H54 (cell line): ENCODE measurements around the gene TBCD.

Source experiments
- DNase-seq: peaks from one replicate; pipeline ENCODE4 v3.0.0; 2011; ENCODE audit warnings: low spot score, mixed read lengths; ENCODE audit not compliant: insufficient read length
- FAIRE-seq: peaks from 3 replicates; lab custom pipeline; 2011; peaks lifted over from hg19 to GRCh38; lab: Jason Lieb, UNC
- POLR2A ChIP-seq: IDR thresholded peaks from 2 replicates; pipeline ENCODE4 v1.6.1; 2011; ENCODE audit warnings: low read depth, mild to moderate bottlenecking, low read length

Gene TBCD

GRCh38 chr17:82812601-82813000, 60.7 kb downstream of the TBCD start:
- DNase-seq: no peak
- FAIRE-seq: no peak
- TF ChIP-seq POLR2A: no peak

- FAIRE-seq (no peak), DNase-seq (no peak)
- no peak for TF ChIP-seq POLR2A
Measured at GRCh38 chr17:82813299-82814051, 61.6 kb downstream of the TBCD start.

DNA sequence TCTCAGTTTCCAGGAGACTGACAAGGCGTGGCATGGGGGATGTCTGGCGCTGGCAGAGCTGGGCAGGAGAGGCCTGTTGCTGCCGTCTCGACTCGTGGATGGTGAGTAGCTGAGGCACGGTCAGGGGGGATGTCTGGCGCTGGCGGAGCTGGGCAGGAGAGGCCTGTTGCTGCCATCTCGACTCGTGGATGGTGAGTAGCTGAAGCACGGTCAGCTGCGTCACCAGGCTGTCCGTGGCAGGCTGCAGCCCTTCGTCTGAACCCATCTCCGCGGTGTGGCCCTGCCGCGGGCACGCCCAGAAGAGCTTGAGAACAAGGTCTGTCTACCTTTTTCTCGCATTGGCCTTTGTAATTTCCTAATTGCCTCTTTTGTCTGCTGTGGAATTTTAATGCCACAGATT, 63.0 kb downstream of the TBCD start:
- DNase-seq (no peak), FAIRE-seq (no peak)
- no peak for TF ChIP-seq POLR2A

- FAIRE-seq (no peak), DNase-seq (no peak)
- TF ChIP-seq POLR2A: no peak
Measured at GRCh38 chr17:82815354-82815753, 63.5 kb downstream of the TBCD start.

DNA sequence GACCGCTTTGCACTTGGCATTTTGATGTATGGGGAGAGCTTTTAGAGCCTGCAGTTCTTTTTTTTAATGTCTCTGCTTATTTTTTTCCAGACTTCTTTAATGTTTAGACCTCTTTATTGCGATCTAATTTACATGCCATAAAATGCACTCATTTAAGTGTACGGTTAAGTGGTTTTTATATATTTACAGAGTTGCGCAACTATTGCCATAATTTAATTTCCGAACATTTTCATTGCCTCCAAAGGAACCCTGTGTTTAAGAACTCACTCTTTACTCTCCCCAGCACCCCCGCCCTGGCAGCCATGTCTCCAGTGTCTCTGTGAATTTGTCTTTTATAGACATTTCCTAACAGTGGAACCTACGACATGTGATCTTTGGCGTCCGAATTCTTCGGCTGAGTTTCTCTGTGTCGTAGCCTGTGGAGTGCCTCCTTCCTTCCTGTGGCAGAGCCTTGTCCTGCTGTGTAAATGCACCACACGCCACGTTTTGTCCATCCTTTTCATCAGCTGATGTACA, 64.0 kb downstream of the TBCD start:
- FAIRE-seq: no peak
- no peak for DNase-seq
- no peak for TF ChIP-seq POLR2A

DNA sequence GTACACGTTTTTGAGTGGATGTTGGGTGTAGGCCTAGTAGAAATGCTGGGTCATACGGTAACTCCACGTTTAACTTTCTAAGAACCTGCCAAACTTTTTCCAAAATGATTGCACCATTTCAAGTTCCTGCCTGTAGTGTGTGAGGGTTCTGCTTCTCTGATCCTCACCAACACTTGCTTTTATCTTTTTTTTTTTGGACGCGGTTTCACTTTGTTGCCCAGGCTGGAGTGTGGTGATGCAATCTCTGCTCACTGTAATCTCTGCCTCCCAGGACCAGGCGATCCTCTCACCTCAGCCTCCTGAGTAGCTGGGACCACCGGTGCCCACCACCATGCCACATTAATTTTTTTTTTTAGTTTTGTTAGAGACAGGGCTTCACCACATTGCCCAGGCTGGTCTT, 64.5 kb downstream of the TBCD start:
- TF ChIP-seq POLR2A: no peak
- FAIRE-seq: no peak
- DNase-seq: no peak

GRCh38 chr17:82817947-82818346, 66.1 kb downstream of the TBCD start:
- DNase-seq (no peak), FAIRE-seq (no peak)
- TF ChIP-seq POLR2A: no peak

GRCh38 chr17:82820278-82821251, 68.7 kb downstream of the TBCD start:
- no peak for TF ChIP-seq POLR2A
- FAIRE-seq (no peak), DNase-seq (no peak)

DNA sequence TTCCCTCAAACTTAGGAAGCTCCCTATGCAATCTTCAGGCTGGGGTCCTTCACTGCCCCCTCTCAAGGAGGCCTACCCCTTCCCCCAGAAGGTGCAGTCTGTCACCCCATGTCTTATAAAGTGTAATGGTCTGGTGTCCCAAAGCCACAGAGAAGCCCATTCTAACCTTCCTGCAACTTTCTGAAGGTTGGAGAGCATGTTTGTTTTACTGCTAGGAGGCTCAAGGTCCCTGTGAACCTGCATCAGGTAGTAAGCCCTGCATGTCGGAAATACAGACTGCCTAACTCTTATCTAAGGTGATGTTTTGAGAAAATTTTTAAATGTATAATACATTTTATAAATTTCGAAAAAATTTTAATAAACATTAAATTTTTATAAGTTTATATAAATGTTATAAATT, 69.7 kb downstream of the TBCD start:
- DNase-seq (no peak), FAIRE-seq (no peak)
- no peak for TF ChIP-seq POLR2A

DNA sequence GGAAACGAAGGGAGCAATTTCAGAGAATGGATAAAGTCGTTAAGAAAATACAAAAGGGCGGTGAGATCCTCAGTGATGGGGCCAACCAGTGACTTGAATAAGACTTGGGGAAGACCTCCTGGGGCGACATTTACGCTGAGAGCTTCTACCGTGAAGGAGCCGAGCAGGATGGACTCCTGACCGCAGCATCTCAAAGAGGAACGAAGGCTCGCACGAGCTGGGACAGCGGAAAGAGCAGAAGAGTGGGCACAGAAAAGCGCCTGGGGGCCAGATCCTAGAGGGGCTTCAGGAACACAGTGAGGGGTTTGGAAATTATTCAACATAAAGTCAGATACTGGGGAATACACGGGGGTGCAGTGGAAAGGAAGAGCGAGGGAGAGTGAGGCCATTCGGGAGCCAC, 70.4 kb downstream of the TBCD start:
- FAIRE-seq: no peak
- no peak for TF ChIP-seq POLR2A
- DNase-seq: no peak

- DNase-seq (no peak), FAIRE-seq (no peak)
- no peak for TF ChIP-seq POLR2A
Measured at GRCh38 chr17:82823004-82823403, 71.1 kb downstream of the TBCD start.

GRCh38 chr17:82825540-82826124, 73.8 kb downstream of the TBCD start:
- FAIRE-seq: no peak
- no peak for DNase-seq
- TF ChIP-seq POLR2A: no peak

DNA sequence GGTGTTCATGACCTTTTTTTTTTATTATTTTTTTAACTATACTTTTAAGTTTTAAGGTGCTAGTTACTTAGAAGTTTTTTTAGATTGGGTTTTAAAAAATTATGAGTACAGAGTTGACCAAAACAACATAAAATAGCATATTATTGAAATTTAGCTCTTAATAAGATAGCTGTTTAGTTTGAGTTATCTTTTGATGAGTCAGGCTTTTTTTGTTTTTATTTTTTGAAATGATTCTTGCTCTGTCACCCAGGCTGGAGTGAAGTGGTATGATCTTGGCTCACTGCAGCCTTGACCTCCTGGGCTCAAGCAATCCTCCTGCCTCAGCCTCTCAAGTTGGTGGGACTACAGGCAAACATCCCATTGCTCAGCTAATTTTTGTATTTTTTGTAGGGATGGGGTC, 74.3 kb downstream of the TBCD start:
- FAIRE-seq (no peak), DNase-seq (no peak)
- TF ChIP-seq POLR2A: no peak

- FAIRE-seq: no peak
- TF ChIP-seq POLR2A: no peak
- DNase-seq: no peak
Measured at GRCh38 chr17:82826956-82827355, 75.1 kb downstream of the TBCD start.
